HepG2 (cell line): ENCODE results near the gene CAMSAP2. TPM values are rescaled to one million over a fixed set of nuclear protein-coding genes. Genes with fewer than 3 reads are reported as not detected.

ENCODE experiments used
- ATAC-seq: fragments of 200-7000 bp; cut with Tn5 transposase; 3 replicates; pipeline ENCODE4 v1.9.1; 2020; ENCODE audit warnings: mild to moderate bottlenecking, moderate library complexity
- BruUV-seq: library from RNA; stranded (reverse); fragments of 400-500 nt; replicated peaks from 2 replicates; lab custom pipeline; 2021; lab: Mats Ljungman, UMichigan
- CTCF ChIA-PET: fragments of 300-600 bp; formaldehyde crosslinking; extraction: SDS; loops from one replicate; lab custom pipeline; 2021; ENCODE audit warnings: low total read pairs, inconsistent platforms, low intra/inter-chr PET ratio; lab: Yijun Ruan, JAX
- POLR2A ChIA-PET: fragments of 350-600 bp; sonication (Branson Sonifier 250); formaldehyde crosslinking; loops from one replicate; lab custom pipeline; 2020; ENCODE audit warnings: antibody characterized with exemption, inconsistent platforms; lab: Yijun Ruan, JAX
- DNase-seq: peaks from one replicate; pipeline ENCODE4 v3.0.0-alpha.2; 2015; ENCODE audit warnings: low spot score
- FAIRE-seq: peaks from 3 replicates; lab custom pipeline; 2011; peaks lifted over from hg19 to GRCh38; lab: Jason Lieb, UNC
- H2AFZ ChIP-seq: one replicate; pipeline ENCODE4 v1.6.1; 2011; ENCODE audit warnings: low read length, inconsistent platforms
- H3K27ac ChIP-seq: fragments of 300-600 bp; 3 replicates; pipeline ENCODE4 v1.8.0; 2011; ENCODE audit warnings: mixed run types, mild to moderate bottlenecking, mixed read lengths, low read length, inconsistent platforms; ENCODE audit not compliant: insufficient read depth; ENCODE audit errors: extremely low read length
- H3K27me3 ChIP-seq, 2 experiments: fragments of 200-600 bp in 1 of 2; 2 replicates in 1 of 2; 3 replicates in 1 of 2; pipeline versions ENCODE4 v1.6.0 to v1.8.0; 2011; ENCODE audit warnings: low read length in 2 of 2, mild to moderate bottlenecking in 2 of 2, moderate library complexity in 2 of 2, inconsistent platforms in 1 of 2; ENCODE audit not compliant: insufficient read depth in 2 of 2, control insufficient read depth in 1 of 2
- H3K36me3 ChIP-seq, 2 experiments: fragments of 200-600 bp in 1 of 2; replicated peaks in 1 of 2; 2 replicates in 1 of 2; 3 replicates in 1 of 2; pipeline versions ENCODE4 v1.5.1 to v1.8.0; 2011; ENCODE audit warnings: low read length in 2 of 2, inconsistent platforms in 1 of 2; ENCODE audit not compliant: insufficient read depth in 2 of 2, control insufficient read depth in 1 of 2
- H3K4me1 ChIP-seq: 2 replicates; pipeline ENCODE4 v1.5.1; 2012; ENCODE audit warnings: low read length, inconsistent platforms; ENCODE audit not compliant: insufficient read depth
- H3K4me2 ChIP-seq: 2 replicates; pipeline ENCODE4 v1.6.0; 2011; ENCODE audit warnings: low read depth, low read length, inconsistent platforms
- H3K4me3 ChIP-seq, 3 experiments: fragments of 200-600 bp in 1 of 3; sonication (generic), shearing (Covaris generic) in 1 of 3; replicated peaks in 1 of 3; 2 replicates each; pipeline ENCODE4 v1.5.1; 2011 to 2016; ENCODE audit warnings: low read length in 3 of 3, inconsistent platforms in 2 of 3, low read depth in 2 of 3, mild to moderate bottlenecking in 2 of 3, control low read depth in 1 of 3, mixed read lengths in 1 of 3; ENCODE audit not compliant: insufficient read depth in 1 of 3
- H3K79me2 ChIP-seq: one replicate; pipeline ENCODE4 v1.6.1; 2011; ENCODE audit warnings: low read length, inconsistent platforms; ENCODE audit not compliant: insufficient read depth
- H3K9ac ChIP-seq: 2 replicates; pipeline ENCODE4 v1.6.0; 2011; ENCODE audit warnings: mild to moderate bottlenecking, low read depth, low read length, inconsistent platforms; ENCODE audit not compliant: insufficient read depth
- H3K9me3 ChIP-seq: 2 replicates; pipeline ENCODE4 v1.5.1; 2012; ENCODE audit warnings: mild to moderate bottlenecking, low read length
- H4K20me1 ChIP-seq: 2 replicates; pipeline ENCODE4 v1.6.0; 2011; ENCODE audit warnings: inconsistent platforms, mild to moderate bottlenecking, low read length, moderate library complexity; ENCODE audit not compliant: insufficient read depth
- CBX2 ChIP-seq, 2 experiments: fragments of 200-600 bp in 1 of 2; sonication (generic); formaldehyde crosslinking in 1 of 2; IDR thresholded peaks; 2 replicates each; pipeline versions ENCODE4 v1.7.0 to v1.8.1; 2018 to 2022; ENCODE audit warnings: low read depth in 2 of 2, low read length in 1 of 2, mild to moderate bottlenecking in 1 of 2, missing genetic modification reagents in 1 of 2
- CHD2 ChIP-seq: IDR thresholded peaks from 2 replicates; pipeline ENCODE4 v1.6.1; 2011; ENCODE audit warnings: low read depth, low read length, improper control_type of control experiment
- CREM ChIP-seq, 2 experiments: sonication (generic) in 1 of 2; formaldehyde crosslinking in 1 of 2; IDR thresholded peaks; 2 replicates each; pipeline versions ENCODE4 v1.4.0 to v1.6.1; 2016 to 2020; ENCODE audit warnings: antibody characterized with exemption in 1 of 2, mild to moderate bottlenecking in 1 of 2, missing genetic modification reagents in 1 of 2
- ZNF101 ChIP-seq: sonication (generic); formaldehyde crosslinking; IDR thresholded peaks from 2 replicates; pipeline ENCODE4 v1.4.0; 2020; ENCODE audit warnings: mild to moderate bottlenecking, low read depth, missing genetic modification reagents, borderline replicate concordance
- ZNF234 ChIP-seq: sonication (generic); formaldehyde crosslinking; conservative IDR thresholded peaks from 2 replicates; pipeline ENCODE4 v1.5.1; 2020; ENCODE audit warnings: mild to moderate bottlenecking, missing genetic modification reagents
- ZNF264 ChIP-seq: sonication (generic); formaldehyde crosslinking; IDR thresholded peaks from 2 replicates; pipeline ENCODE4 v1.4.0; 2020; ENCODE audit warnings: missing genetic modification reagents
- ZNF280B ChIP-seq: sonication (generic); formaldehyde crosslinking; IDR thresholded peaks from 2 replicates; pipeline ENCODE4 v1.5.0; 2020; ENCODE audit warnings: missing genetic modification reagents, mild to moderate bottlenecking, borderline replicate concordance
- ZNF747 ChIP-seq: sonication (generic); formaldehyde crosslinking; IDR thresholded peaks from 2 replicates; pipeline ENCODE4 v1.8.1; 2023; ENCODE audit warnings: missing genetic modification reagents, mild to moderate bottlenecking, borderline replicate concordance
- WGBS: methylation state at CpG from one replicate; pipeline ENCODE4 v1.1.6; 2017; ENCODE audit warnings: low lambda C conversion rate; 5-methylcytosine and 5-hydroxymethylcytosine counted together
- in situ Hi-C: cut with HindIII; loops from 2 replicates; pipeline ENCODE4 v1.10.0; 2017; ENCODE audit warnings: low pct_unique_long_range_greater_than_20kb; ENCODE audit not compliant: extremely low pct_ligation_motif_present
- intact Hi-C: fragments of 100-400 bp; cut with micrococcal nuclease; formaldehyde crosslinking; loops from one replicate; pipeline ENCODE4 v1.10.0; 2022; ENCODE audit not compliant: unreplicated experiment
- polyA plus RNA-seq, 8 experiments: library from polyadenylated mRNA; depleted of rRNA in 3 of 8; stranded (reverse) in 7 of 8; unstranded in 1 of 8; fragments of >200 nt; fragmentation: Illumina TruSeq in 4 of 8; extraction: Trizol in 4 of 8; gene quantifications; 2 replicates each; pipeline versions ENCODE4 v1.2.1 to v1.2.3, GENCODE V29; 2011 to 2016; ENCODE audit warnings: low read depth in 4 of 8, missing spikeins in 1 of 8, mixed read lengths in 1 of 8; ENCODE audit not compliant: insufficient read depth in 1 of 8
- total RNA-seq, 5 experiments: library from RNA; depleted of rRNA; stranded (reverse); fragments of >200 nt; fragmentation: Illumina TruSeq; extraction: Trizol; gene quantifications; 2 replicates each; pipeline ENCODE4 v1.2.3, GENCODE V29; 2016; ENCODE audit warnings: low read depth in 1 of 5

CAMSAP2 gene
- total and polyA plus RNA-seq, 2 of the 13 experiments (the other 11 are each of a cell fraction or from before 2014, with no cell fraction given) = 3.4 to 8.2 TPM

DNA sequence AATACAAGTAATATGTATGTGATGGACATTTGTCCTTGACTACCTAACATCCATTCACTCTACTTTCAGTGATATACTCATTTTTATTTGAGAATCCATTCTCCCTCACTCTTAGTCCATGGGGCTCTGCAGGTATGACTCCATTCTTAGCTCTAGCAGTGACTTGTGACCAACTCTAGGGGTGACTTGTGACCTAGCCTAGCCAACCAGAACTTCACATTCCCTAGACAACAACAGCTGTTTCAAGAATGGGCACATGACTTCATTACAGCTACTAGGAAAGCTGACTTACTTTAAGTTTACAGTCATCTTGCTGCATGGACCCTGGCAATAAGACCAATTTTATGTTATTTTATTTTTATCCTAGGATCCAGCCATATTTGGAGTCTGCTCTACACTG is 45.4 kb upstream of the CAMSAP2 start:
- DNase-seq (no peak), FAIRE-seq (no peak), ATAC-seq (no peak)
- Histone ChIP-seq H4K20me1 (no peaks in the 10 kb centered on the region), H3K4me2 (no peak overlapping the region), H3K27ac (no peak overlapping the region), H3K9ac (no peak overlapping the region), H3K36me3 (no peaks in the 10 kb centered on the region), H3K79me2 (no peaks in the 10 kb centered on the region), H3K27me3 (0 out of 5 replicates have a peak, but pooled peaks cover 0 to 2% of the 10 kb centered on the region in 2 experiments), H2AFZ (no peak overlapping the region), H3K9me3 (no peaks in the 10 kb centered on the region), H3K4me3 (no peak overlapping the region), H3K4me1 (no peaks in the 10 kb centered on the region)
- CTCF ChIA-PET = no interaction called here
- POLR2A ChIA-PET = interaction anchor here (1.1 kb wide), 1 partner anchor 23 kb away, joined by 3 read pairs; the partner anchor contains the start of gene DDX59
- in situ Hi-C loops = no loop called here
- TF ChIP-seq ZNF264 (CRISPR knock-in tag) (no peak), CHD2 (no peak), CBX2 (IDR thresholded peaks at IDR 0.05; ENCODE audit: low read depth, low read length) (no peak), CBX2 (CRISPR knock-in tag; IDR thresholded peaks at IDR 0.05; ENCODE audit: low read depth) (no peak)
- BruUV-seq = no TSS peak
- intact Hi-C loops = no loop called here

DNA sequence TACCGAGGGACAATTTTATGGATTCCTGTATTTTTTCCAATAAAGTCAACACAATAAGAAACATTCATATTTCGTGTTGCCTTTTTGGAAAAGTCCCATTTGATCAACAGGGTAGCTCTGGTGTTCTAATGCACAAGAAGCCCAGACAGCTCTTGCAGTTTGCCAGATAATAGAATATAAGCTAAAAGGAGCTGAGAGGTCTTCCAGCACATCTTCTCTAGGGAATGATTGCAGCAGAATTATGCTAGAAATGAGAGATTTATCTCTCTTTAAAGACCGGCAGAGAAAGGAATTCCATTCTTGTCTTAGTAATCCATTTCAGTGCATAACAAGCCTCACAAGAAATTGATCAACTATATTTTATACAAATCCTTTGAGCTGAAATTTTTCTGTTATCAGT is 44.0 kb upstream of the CAMSAP2 start:
- no peak for FAIRE-seq
- Histone ChIP-seq H2AFZ (no peak overlapping the region), H3K9ac (no peak overlapping the region), H3K9me3 (no peaks in the 10 kb centered on the region), H3K27ac (no peak overlapping the region), H3K79me2 (no peaks in the 10 kb centered on the region), H3K4me2 (no peak overlapping the region), H3K4me1 (no peaks in the 10 kb centered on the region), H3K27me3 (0 out of 5 replicates have a peak, but pooled peaks cover 0 to 2% of the 10 kb centered on the region in 2 experiments), H3K4me3 (no peak overlapping the region), H3K36me3 (no peaks in the 10 kb centered on the region), H4K20me1 (no peaks in the 10 kb centered on the region)
- BruUV-seq = no TSS peak
- intact Hi-C loops = no loop called here
- TF ChIP-seq CREM (IDR thresholded peaks at IDR 0.05) (no peak), CREM (CRISPR knock-in tag; IDR thresholded peaks at IDR 0.05) (no peak), ZNF101 (CRISPR knock-in tag) (no peak), ZNF234 (CRISPR knock-in tag) (no peak), ZNF747 (no peak), ZNF280B (CRISPR knock-in tag) (no peak)
- no peak for DNase-seq
- ChIA-PET CTCF (no interaction called here), POLR2A (interaction anchor here (0.7 kb wide), 1 partner anchor 25 kb away, joined by 3 read pairs; the partner anchor contains the start of gene DDX59)
- in situ Hi-C loops = no loop called here
- WGBS = 16% methylated on average over 3 of the region's 3 CpGs
- ATAC-seq = no peak
